GM23338 (cell line): Measurements from ENCODE around the gene AGPS.

Experiments used
- CREB1 ChIP-seq: fragments of 250-450 bp; sonication (Bioruptor Pico); IDR thresholded peaks from 2 replicates; pipeline ENCODE4 v1.5.0; 2020; ENCODE audit warnings: low read depth, mild to moderate bottlenecking, moderate library complexity
- TF ChIP-seq, protein P1 (sequence below), 2 experiments: fragments of 200-600 bp in 1 of 2; sonication (generic) in 1 of 2; conservative IDR thresholded peaks; 2 replicates each; pipeline versions ENCODE4 v1.5.1 to v1.6.1; 2016 to 2017; ENCODE audit warnings: antibody characterized with exemption in 2 of 2, low read depth in 2 of 2, mild to moderate bottlenecking in 2 of 2, moderate library complexity in 1 of 2

DNA sequence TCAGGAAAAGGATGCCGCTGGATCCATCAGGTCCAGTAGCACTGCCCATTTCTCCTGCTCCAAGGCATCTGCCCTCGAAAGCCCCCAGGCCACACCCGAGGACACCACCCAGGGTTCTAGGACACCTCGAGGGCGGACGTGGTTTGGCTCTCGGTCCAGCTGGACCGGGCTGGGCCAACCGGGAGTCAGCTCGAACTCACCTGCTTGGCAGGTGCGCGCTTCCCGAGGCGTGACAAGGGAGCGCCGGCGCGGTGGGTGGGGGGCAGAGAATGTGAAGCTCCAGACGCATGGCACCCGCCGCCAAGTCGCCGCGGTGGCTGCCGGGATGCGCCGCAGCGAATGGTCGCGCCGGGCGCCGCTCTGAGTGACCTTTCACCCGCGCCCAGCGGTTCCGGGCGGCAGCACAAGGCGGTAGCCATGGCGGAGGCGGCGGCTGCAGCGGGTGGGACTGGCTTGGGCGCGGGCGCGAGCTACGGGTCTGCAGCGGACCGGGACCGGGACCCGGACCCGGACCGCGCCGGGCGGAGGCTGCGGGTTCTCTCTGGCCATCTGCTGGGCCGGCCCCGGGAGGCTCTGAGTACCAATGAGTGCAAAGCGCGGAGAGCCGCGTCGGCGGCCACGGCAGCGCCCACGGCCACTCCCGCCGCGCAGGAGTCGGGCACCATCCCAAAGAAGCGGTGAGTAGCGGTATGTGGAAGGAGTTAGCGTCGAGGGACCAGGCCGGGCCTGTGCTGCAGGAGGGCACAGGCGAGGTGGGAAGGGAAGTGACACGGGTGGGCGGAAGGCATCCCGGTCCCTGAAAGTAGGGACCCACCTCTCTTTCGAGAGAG lies at the start of gene AGPS:
- TF ChIP-seq, protein P1, sequence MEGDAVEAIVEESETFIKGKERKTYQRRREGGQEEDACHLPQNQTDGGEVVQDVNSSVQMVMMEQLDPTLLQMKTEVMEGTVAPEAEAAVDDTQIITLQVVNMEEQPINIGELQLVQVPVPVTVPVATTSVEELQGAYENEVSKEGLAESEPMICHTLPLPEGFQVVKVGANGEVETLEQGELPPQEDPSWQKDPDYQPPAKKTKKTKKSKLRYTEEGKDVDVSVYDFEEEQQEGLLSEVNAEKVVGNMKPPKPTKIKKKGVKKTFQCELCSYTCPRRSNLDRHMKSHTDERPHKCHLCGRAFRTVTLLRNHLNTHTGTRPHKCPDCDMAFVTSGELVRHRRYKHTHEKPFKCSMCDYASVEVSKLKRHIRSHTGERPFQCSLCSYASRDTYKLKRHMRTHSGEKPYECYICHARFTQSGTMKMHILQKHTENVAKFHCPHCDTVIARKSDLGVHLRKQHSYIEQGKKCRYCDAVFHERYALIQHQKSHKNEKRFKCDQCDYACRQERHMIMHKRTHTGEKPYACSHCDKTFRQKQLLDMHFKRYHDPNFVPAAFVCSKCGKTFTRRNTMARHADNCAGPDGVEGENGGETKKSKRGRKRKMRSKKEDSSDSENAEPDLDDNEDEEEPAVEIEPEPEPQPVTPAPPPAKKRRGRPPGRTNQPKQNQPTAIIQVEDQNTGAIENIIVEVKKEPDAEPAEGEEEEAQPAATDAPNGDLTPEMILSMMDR (conservative IDR thresholded peaks at IDR 0.05; ENCODE audit: low read depth in 2 of 2): no peak
- peak; percentile 70 for TF ChIP-seq CREB1 (CRISPR knock-in tag)
